ENCODE measurements around the gene ZDHHC18.
"Not testable (repeated sequence)": the region's sequence is repeated elsewhere in the genome, so short reads cannot be mapped to it uniquely, and the experiment has no call there.

The ZDHHC18 gene

GRCh38 chr1:26831059-26831458 lies 4.6 kb downstream of the ZDHHC18 start:
- no peak overlapping the region for H3K4me3 ChIP-seq (ENCODE audit: low read depth, low read length)
- TF ChIP-seq CTCF (IDR thresholded peaks at IDR 0.05; ENCODE audit: low read depth, low read length, missing control alignments), result no peak
- DNase-seq (ENCODE audit: low read depth), result no peak
- in situ Hi-C loops (cut with HindIII; ENCODE audit: low sequenced_read_pairs), result loop anchor here (5.0 kb wide), 1 partner anchor 39 kb away; no protein-coding TSS in a partner anchor

- TF ChIP-seq CTCF (IDR thresholded peaks at IDR 0.05; ENCODE audit: low read depth, low read length, missing control alignments), result no peak
- no peak for DNase-seq (ENCODE audit: low read depth)
- no peak overlapping the region for H3K4me3 ChIP-seq (ENCODE audit: low read depth, low read length)
- in situ Hi-C loops (cut with HindIII; ENCODE audit: low sequenced_read_pairs), result loop anchor here (5.0 kb wide), 1 partner anchor 39 kb away; no protein-coding TSS in a partner anchor
Measured at GRCh38 chr1:26831546-26832248, 5.2 kb downstream of the ZDHHC18 start.

- no peak overlapping the region for H3K4me3 ChIP-seq (ENCODE audit: low read depth, low read length)
- in situ Hi-C loops (cut with HindIII; ENCODE audit: low sequenced_read_pairs), result loop anchor here (5.0 kb wide), 1 partner anchor 40 kb away; no protein-coding TSS in a partner anchor
Measured at GRCh38 chr1:26832249-26832960, 5.9 kb downstream of the ZDHHC18 start.

GRCh38 chr1:26833432-26834405 lies 7.2 kb downstream of the ZDHHC18 start:
- in situ Hi-C loops (cut with HindIII; ENCODE audit: low sequenced_read_pairs), result loop anchor here (5.0 kb wide), 1 partner anchor 41 kb away; no protein-coding TSS in a partner anchor
- no peak for DNase-seq (ENCODE audit: low read depth)
- no peak for TF ChIP-seq CTCF (IDR thresholded peaks at IDR 0.05; ENCODE audit: low read depth, low read length, missing control alignments)
- no peak overlapping the region for H3K4me3 ChIP-seq (ENCODE audit: low read depth, low read length)

More at GRCh38 chr1:26832249-26832960, 5.9 kb downstream of the ZDHHC18 start:
- no peak for TF ChIP-seq CTCF (IDR thresholded peaks at IDR 0.05; ENCODE audit: low read depth, low read length, missing control alignments)
- no peak for DNase-seq (ENCODE audit: low read depth)

GRCh38 chr1:26837665-26838064 lies 11.2 kb downstream of the ZDHHC18 start:
- in situ Hi-C loops (cut with HindIII; ENCODE audit: low sequenced_read_pairs); DNase-seq (ENCODE audit: low read depth); H3K4me3 ChIP-seq (ENCODE audit: low read depth, low read length): not testable (repeated sequence)

GRCh38 chr1:26838474-26839338 lies 12.2 kb downstream of the ZDHHC18 start:
- in situ Hi-C loops (cut with HindIII; ENCODE audit: low sequenced_read_pairs), result no loop called here
- no peak for TF ChIP-seq CTCF (IDR thresholded peaks at IDR 0.05; ENCODE audit: low read depth, low read length, missing control alignments)
- DNase-seq (ENCODE audit: low read depth), result no peak
- no peak overlapping the region for H3K4me3 ChIP-seq (ENCODE audit: low read depth, low read length)
